Muscle of arm (tissue), 12 donors: Measurements from ENCODE around the gene C20orf96. TPM values are rescaled to one million over a fixed set of nuclear protein-coding genes. Genes with fewer than 3 reads are reported as not detected.
"Not testable (repeated sequence)": the region's sequence is repeated elsewhere in the genome, so short reads cannot be mapped to it uniquely, and the experiment has no call there.

Experiments
- DNase-seq: peaks from one replicate; pipeline ENCODE4 v3.0.0-alpha.2; 2013
- polyA plus RNA-seq, 12 donors: library from polyadenylated mRNA; unstranded; fragments of 120-200 nt; gene quantifications; one replicate each; pipeline ENCODE4 v1.2.1, GENCODE V29; 2013; ENCODE audit not compliant: insufficient read length in 12 of 12

C20orf96 gene
- polyA plus RNA-seq, 12 donors, result 8.2 to 18.4 (median 11.2) TPM; not detected in 1

DNA sequence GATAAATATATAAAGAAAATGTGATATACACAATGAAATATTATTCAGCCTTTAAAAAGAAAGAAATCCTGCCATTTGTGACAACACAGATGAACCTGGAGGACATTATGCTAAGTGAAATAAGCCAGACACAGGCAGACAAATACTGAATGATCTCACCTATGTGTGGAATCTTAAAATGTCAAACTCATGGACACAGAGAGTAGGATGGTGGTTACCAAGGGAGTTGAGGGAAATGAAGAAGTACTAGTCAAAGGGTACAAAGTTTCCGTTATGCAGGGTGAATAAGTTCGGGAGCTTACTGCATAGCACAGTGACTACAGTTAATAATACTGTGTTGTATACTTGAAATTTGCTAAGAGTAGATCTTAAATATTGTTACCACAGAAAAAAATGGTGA is 47.6 kb downstream of the C20orf96 start:
- no peak for DNase-seq

DNA sequence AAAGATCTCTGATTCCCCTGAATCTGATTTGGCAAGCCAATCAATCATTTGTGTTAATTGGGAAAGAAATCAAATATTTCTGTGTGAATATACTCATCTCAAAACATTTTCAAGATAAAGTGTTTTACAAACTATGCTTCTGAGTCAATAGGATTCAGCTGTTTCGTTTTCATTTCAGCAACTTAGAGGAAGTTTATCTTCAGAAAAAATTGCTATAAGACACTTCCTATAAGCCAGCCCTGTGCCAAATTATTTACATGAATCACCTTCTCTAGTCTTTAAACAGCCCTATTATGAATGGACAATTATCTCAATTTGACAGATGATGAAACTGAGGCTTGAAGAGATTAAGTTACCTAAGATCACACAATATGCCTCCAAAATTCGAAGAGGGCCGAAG is 52.6 kb downstream of the C20orf96 start:
- DNase-seq, result no peak

DNA sequence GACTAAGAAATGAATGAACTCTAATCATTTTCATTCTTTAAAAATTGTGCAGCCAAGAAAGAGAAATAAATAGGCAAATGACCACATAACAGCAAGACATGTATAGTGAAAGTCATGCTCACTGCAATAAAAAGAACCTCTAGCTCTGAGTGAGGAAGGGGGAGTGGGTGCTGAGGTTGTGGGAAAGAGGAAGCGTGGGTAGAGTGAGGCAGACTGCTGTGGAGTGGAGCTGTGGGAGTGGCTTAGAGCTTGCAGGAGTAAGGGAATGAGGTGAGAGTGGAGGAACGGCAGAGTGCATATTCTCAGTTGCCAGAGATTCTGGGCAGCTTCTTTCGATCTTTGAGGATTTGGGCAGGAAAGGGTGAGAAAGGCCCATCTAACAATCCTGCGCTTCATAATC is 53.1 kb downstream of the C20orf96 start:
- DNase-seq, result no peak

DNA sequence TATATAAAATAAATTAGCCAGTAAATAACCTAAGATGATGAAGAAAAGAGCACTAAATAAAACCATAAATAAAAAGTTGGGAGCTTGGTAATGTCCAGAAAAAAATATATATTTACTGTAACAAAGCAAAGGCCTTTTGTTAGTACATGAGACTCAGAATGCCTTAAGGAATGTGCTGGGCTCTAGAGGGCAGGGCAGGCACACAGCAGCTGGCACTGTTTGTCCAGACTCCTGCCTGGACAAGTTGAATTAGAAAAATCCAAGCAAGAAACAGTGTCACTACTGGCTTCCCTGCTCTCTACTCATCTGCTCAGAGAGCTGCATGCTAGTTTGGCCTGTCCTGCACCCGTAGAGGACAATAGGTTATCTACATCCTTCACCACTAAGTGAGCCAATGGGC is 54.7 kb downstream of the C20orf96 start:
- no peak for DNase-seq

DNA sequence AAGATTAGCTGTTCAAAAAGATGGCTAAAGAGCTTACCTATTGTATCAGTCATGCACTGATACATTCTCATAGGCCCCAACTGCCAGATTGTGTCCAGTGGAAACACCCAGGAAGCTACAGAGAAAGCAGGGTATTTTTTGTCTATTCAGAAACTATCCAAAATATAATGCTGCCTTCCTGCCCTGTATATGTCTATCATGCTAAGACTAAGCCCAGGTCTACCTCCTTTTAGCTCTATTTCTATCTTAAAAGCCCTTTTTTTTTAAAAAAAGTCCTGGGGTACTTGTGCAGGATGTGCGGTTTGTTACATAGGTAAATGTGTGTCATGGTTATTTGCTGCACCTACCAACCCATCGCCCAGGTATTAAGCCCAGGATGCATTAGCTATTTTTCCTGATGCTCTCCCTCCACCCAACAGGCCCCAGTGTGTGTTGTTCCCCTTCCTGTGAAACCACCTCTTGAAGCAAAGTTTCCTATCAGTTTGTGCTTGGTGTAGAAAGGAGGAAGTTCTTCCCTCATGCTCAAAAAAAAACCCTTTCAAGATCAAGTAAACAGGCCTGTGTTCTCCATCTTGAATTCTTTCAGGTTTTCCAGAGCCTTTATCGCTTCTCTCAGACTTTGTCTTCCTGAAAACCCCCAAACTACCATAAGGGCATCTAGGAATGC is 63.0 kb downstream of the C20orf96 start:
- DNase-seq, result no peak

DNA sequence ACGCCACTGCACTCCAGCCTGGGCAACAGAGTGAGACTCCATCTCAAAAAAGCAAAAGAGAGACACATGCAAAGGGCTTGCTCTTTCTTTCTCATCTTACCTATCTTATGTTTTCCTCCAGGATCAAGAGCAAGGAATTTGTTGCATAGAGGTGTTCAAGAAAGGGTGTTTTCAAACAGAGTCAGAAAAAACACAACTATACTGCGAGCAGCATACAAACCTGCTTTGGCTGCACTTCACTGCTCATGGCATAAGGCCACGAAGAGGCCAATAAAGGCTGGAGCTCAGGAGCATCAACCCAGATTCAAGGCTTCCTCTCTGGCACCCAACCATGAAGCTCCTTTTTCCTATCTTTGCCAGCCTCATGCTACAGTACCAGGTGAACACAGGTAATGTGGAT is 63.6 kb downstream of the C20orf96 start, which contains the start of gene DEFB129:
Gene DEFB129 (plus strand): TSS at position 301 of the 400 bp plus-strand sequence. CDS start 31 bp downstream, at position 332.
- no peak for DNase-seq

DNA sequence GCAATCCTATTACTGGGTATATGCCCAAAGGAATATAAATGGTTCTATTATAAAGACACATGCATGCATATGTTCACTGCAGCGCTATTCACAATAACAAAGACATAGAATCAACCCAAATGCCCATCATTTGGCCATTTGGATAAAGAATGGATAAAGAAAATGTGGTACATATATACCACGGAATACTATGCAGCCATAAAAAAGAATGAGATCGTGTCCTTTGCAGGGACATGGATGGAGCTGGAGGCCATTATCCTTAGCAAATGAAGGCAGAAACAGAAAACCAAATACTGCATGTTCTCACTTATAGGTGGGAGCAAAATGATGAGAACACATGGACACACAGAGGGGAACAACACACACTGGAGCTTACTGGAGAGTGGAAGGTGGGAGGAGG is 64.7 kb downstream of the C20orf96 start:
- not testable (repeated sequence) for DNase-seq

DNA sequence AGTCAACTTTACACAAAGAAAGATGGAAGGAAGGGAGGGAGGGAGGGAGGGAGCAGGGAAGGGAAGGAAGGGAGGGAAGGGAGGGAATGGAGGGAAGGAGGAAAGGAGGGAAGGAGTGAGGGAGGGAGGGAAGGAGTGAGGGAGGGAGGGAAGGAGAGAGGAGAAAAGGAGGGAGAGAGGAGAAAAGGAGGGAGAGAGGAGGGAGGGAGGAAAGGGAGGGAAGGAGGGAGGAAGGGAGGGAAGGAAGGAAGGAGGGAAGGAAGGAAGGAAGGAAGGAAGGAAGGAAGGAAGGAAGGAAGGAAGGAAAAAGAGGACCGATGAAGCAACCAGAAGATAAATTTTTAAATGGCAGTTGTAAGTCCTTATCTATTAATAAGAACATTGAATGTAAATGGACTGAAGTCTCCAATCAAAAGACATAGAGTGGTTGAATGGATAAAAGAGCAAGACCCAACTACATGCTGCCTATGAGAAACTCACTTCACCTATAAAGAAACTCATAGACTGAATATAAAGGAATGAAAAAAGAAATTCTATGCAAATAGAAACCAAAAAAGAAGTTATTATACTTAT is 69.2 kb downstream of the C20orf96 start:
- no peak for DNase-seq

Other genes starting within 250 kb of the C20orf96 start
- gene DEFB125, start 203.1 kb downstream of the C20orf96 start, polyA plus RNA-seq, result not detected
- gene DEFB126, start 148.2 kb downstream of the C20orf96 start, polyA plus RNA-seq, result not detected
- not detected for gene DEFB127, start 133.3 kb downstream of the C20orf96 start, polyA plus RNA-seq
- gene DEFB128, start 101.0 kb downstream of the C20orf96 start, polyA plus RNA-seq, result not detected
- gene DEFB129, start 63.5 kb downstream of the C20orf96 start, polyA plus RNA-seq, result not detected
- gene DEFB132, start 33.0 kb downstream of the C20orf96 start, polyA plus RNA-seq, result not detected
- 10 to 100 TPM in 11 of 12 donors, not detected in 1; 24.3 to 37.8 (median 28.0) TPM for gene ZCCHC3, start 6.8 kb upstream of the C20orf96 start, polyA plus RNA-seq
- 100 to 1,000 TPM in 1 of 12 donors, 10 to 100 TPM in 11; 15.4 to 181 (median 19.8) TPM for gene SOX12, start 34.8 kb upstream of the C20orf96 start, polyA plus RNA-seq
- gene NRSN2, start 56.4 kb upstream of the C20orf96 start, polyA plus RNA-seq, result 10 to 100 TPM in 11 of 12 donors, not detected in 1; 20.7 to 30.9 (median 24.9) TPM
- 1 to 10 TPM in 10 of 12 donors, not detected in 2; 2.1 to 4.0 (median 2.9) TPM for gene TRIB3, start 90.0 kb upstream of the C20orf96 start, polyA plus RNA-seq
- 10 to 100 TPM in 11 of 12 donors, not detected in 1; 42.4 to 72.1 (median 49.8) TPM for gene RBCK1, start 117.5 kb upstream of the C20orf96 start, polyA plus RNA-seq
- gene TBC1D20, start 171.8 kb upstream of the C20orf96 start, polyA plus RNA-seq, result 10 to 100 TPM in 11 of 12 donors, not detected in 1; 27.5 to 36.4 (median 32.8) TPM